ENCODE results near the gene C3AR1.

- TF ChIP-seq EZH2 (IDR thresholded peaks at IDR 0.05; ENCODE audit: borderline replicate concordance, low read length) (no peak), CTCF (IDR thresholded peaks at IDR 0.05; ENCODE audit: low read length) (no peak)
Measured at GRCh38 chr12:8048906-8049305, 17.3 kb downstream of the C3AR1 start.
